Neural cell (in vitro differentiated cells): ENCODE measurements around the gene LDLR. TPM values are rescaled to one million over a fixed set of nuclear protein-coding genes. Genes with fewer than 3 reads are reported as not detected.
"Not testable (repeated sequence)": the region's sequence is repeated elsewhere in the genome, so short reads cannot be mapped to it uniquely, and the experiment has no call there.

Experiments
- H2AFZ ChIP-seq: fragments of 200-600, 300-800 bp; sonication (generic), shearing (Covaris generic); 2 replicates; pipeline ENCODE4 v1.6.0; 2014; ENCODE audit warnings: low read depth, mild to moderate bottlenecking, antibody characterized with exemption, low read length, moderate library complexity
- H3F3A ChIP-seq: fragments of 200-600 bp; shearing (Covaris generic); 2 replicates; pipeline ENCODE4 v1.6.1; 2016; ENCODE audit warnings: mild to moderate bottlenecking, moderate library complexity, mixed read lengths, antibody characterized with exemption, low read length; ENCODE audit not compliant: insufficient read depth, poor library complexity, severe bottlenecking
- H3K27ac ChIP-seq: fragments of 200-600, 300-800 bp; sonication (generic), shearing (Covaris generic); 2 replicates; pipeline ENCODE4 v1.5.1; 2014; ENCODE audit warnings: mild to moderate bottlenecking, low read length, moderate library complexity
- H3K27me3 ChIP-seq: fragments of 300-800, 200-600 bp; sonication (generic), shearing (Covaris generic); 2 replicates; pipeline ENCODE4 v1.6.0; 2014; ENCODE audit warnings: mild to moderate bottlenecking, low read depth, low read length, moderate library complexity; ENCODE audit not compliant: insufficient read depth
- H3K36me3 ChIP-seq: fragments of 300-800, 200-600 bp; sonication (generic), shearing (Covaris generic); 2 replicates; pipeline ENCODE4 v1.5.1; 2014; ENCODE audit warnings: mild to moderate bottlenecking, antibody characterized with exemption, low read length, moderate library complexity; ENCODE audit not compliant: insufficient read depth
- H3K4me2 ChIP-seq: fragments of 300-800, 200-600 bp; sonication (generic), shearing (Covaris generic); 2 replicates; pipeline ENCODE4 v1.6.0; 2014; ENCODE audit warnings: mild to moderate bottlenecking, low read length
- H3K4me3 ChIP-seq: fragments of 300-800, 200-600 bp; sonication (generic), shearing (Covaris generic); 2 replicates; pipeline ENCODE4 v1.5.1; 2014; ENCODE audit warnings: mild to moderate bottlenecking, low read length, moderate library complexity
- H3K79me2 ChIP-seq: fragments of 200-600 bp; shearing (Covaris generic); replicated peaks from 2 replicates; pipeline ENCODE4 v1.6.0; 2014; ENCODE audit warnings: mild to moderate bottlenecking, low read length, moderate library complexity; ENCODE audit not compliant: insufficient read depth
- H3K9ac ChIP-seq: fragments of 300-800, 200-600 bp; sonication (generic), shearing (Covaris generic); 2 replicates; pipeline ENCODE4 v1.6.1; 2016; ENCODE audit warnings: mild to moderate bottlenecking, low read length, mixed read lengths
- H3K9me2 ChIP-seq: fragments of 200-600 bp; shearing (Covaris generic); 2 replicates; pipeline ENCODE4 v1.6.1; 2016; ENCODE audit warnings: mild to moderate bottlenecking, low read length, mixed read lengths; ENCODE audit not compliant: insufficient read depth
- H3K9me3 ChIP-seq: fragments of 200-600, 300-800 bp; sonication (generic), shearing (Covaris generic); 2 replicates; pipeline ENCODE4 v1.6.1; 2016; ENCODE audit warnings: mild to moderate bottlenecking, mixed run types, low read length, moderate library complexity, mixed read lengths
- H4K20me1 ChIP-seq: fragments of 200-600 bp; shearing (Covaris generic); 2 replicates; pipeline ENCODE4 v1.6.1; 2016; ENCODE audit warnings: mild to moderate bottlenecking, mixed run types; ENCODE audit not compliant: insufficient read depth
- EP300 ChIP-seq: fragments of 450-650 bp; conservative IDR thresholded peaks from 2 replicates; pipeline ENCODE4 v1.6.1; 2014; ENCODE audit warnings: antibody characterized with exemption, mild to moderate bottlenecking, moderate library complexity; ENCODE audit not compliant: poor library complexity, severe bottlenecking
- EZH2 ChIP-seq: fragments of 200-600, 300-800 bp; shearing (Covaris generic), sonication (generic); IDR thresholded peaks from 2 replicates; pipeline ENCODE4 v1.6.1; 2014; ENCODE audit warnings: antibody characterized with exemption, low read length, borderline replicate concordance, mild to moderate bottlenecking; ENCODE audit not compliant: insufficient read depth, poor library complexity, severe bottlenecking
- MXI1 ChIP-seq: fragments of 450-650 bp; conservative IDR thresholded peaks from 2 replicates; pipeline ENCODE4 v1.6.1; 2014; ENCODE audit warnings: antibody characterized with exemption, mild to moderate bottlenecking; ENCODE audit not compliant: poor library complexity, severe bottlenecking
- POLR2AphosphoS5 ChIP-seq: IDR thresholded peaks from 2 replicates; pipeline ENCODE4 v1.6.1; 2012
- RAD21 ChIP-seq: fragments of 450-650 bp; conservative IDR thresholded peaks from 2 replicates; pipeline ENCODE4 v1.6.1; 2014; ENCODE audit warnings: antibody characterized with exemption, mild to moderate bottlenecking, moderate library complexity
- SMC3 ChIP-seq: fragments of 450-650 bp; conservative IDR thresholded peaks from 2 replicates; pipeline ENCODE4 v1.6.1; 2014; ENCODE audit warnings: antibody characterized with exemption, mild to moderate bottlenecking, moderate library complexity; ENCODE audit not compliant: poor library complexity
- TAF1 ChIP-seq: IDR thresholded peaks from 2 replicates; pipeline ENCODE4 v1.6.1; 2012; ENCODE audit warnings: low read depth
- polyA plus RNA-seq: library from polyadenylated mRNA; depleted of rRNA; stranded (reverse); fragments of >200 nt; gene quantifications from 2 replicates; pipeline ENCODE4 v1.2.3, GENCODE V29; 2014
- TF ChIP-seq, protein P1 (sequence below): fragments of 450-650 bp; IDR thresholded peaks from 2 replicates; pipeline ENCODE4 v1.5.1; 2014; ENCODE audit warnings: antibody characterized with exemption, mild to moderate bottlenecking, moderate library complexity; ENCODE audit not compliant: poor library complexity, severe bottlenecking
- TF ChIP-seq, protein P2 (sequence below): IDR thresholded peaks from 2 replicates; pipeline ENCODE4 v1.6.1; 2012; ENCODE audit warnings: borderline replicate concordance

LDLR gene
- polyA plus RNA-seq, 1 donor from 2014 or later, result 23.2 TPM

GRCh38 chr19:11096210-11096841, 7.1 kb downstream of the LDLR start:
- H3K4me3 ChIP-seq, result no peak overlapping the region
- no peaks in the 10 kb centered on the region for H3K27me3 ChIP-seq
- TF ChIP-seq, protein P1, sequence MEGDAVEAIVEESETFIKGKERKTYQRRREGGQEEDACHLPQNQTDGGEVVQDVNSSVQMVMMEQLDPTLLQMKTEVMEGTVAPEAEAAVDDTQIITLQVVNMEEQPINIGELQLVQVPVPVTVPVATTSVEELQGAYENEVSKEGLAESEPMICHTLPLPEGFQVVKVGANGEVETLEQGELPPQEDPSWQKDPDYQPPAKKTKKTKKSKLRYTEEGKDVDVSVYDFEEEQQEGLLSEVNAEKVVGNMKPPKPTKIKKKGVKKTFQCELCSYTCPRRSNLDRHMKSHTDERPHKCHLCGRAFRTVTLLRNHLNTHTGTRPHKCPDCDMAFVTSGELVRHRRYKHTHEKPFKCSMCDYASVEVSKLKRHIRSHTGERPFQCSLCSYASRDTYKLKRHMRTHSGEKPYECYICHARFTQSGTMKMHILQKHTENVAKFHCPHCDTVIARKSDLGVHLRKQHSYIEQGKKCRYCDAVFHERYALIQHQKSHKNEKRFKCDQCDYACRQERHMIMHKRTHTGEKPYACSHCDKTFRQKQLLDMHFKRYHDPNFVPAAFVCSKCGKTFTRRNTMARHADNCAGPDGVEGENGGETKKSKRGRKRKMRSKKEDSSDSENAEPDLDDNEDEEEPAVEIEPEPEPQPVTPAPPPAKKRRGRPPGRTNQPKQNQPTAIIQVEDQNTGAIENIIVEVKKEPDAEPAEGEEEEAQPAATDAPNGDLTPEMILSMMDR, result no peak
- TF ChIP-seq EZH2 (no peak), EP300 (no peak), MXI1 (no peak), POLR2AphosphoS5 (no peak), RAD21 (no peak), SMC3 (no peak), TAF1 (no peak)
- TF ChIP-seq, protein P2, sequence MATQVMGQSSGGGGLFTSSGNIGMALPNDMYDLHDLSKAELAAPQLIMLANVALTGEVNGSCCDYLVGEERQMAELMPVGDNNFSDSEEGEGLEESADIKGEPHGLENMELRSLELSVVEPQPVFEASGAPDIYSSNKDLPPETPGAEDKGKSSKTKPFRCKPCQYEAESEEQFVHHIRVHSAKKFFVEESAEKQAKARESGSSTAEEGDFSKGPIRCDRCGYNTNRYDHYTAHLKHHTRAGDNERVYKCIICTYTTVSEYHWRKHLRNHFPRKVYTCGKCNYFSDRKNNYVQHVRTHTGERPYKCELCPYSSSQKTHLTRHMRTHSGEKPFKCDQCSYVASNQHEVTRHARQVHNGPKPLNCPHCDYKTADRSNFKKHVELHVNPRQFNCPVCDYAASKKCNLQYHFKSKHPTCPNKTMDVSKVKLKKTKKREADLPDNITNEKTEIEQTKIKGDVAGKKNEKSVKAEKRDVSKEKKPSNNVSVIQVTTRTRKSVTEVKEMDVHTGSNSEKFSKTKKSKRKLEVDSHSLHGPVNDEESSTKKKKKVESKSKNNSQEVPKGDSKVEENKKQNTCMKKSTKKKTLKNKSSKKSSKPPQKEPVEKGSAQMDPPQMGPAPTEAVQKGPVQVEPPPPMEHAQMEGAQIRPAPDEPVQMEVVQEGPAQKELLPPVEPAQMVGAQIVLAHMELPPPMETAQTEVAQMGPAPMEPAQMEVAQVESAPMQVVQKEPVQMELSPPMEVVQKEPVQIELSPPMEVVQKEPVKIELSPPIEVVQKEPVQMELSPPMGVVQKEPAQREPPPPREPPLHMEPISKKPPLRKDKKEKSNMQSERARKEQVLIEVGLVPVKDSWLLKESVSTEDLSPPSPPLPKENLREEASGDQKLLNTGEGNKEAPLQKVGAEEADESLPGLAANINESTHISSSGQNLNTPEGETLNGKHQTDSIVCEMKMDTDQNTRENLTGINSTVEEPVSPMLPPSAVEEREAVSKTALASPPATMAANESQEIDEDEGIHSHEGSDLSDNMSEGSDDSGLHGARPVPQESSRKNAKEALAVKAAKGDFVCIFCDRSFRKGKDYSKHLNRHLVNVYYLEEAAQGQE, result no peak
- H3K9me2 ChIP-seq, result no peaks in the 10 kb centered on the region
- H3K9me3 ChIP-seq, result no peaks in the 10 kb centered on the region
- peaks cover 5% of the 10 kb centered on the region for H3F3A ChIP-seq
- H4K20me1 ChIP-seq, result no peaks in the 10 kb centered on the region
- H3K4me2 ChIP-seq, result no peak overlapping the region
- H2AFZ ChIP-seq, result no peak overlapping the region
- H3K9ac ChIP-seq, result no peak overlapping the region
- peaks cover 93% of the 10 kb centered on the region for H3K79me2 ChIP-seq
- H3K36me3 ChIP-seq, result no peaks in the 10 kb centered on the region
- H3K27ac ChIP-seq, result no peak overlapping the region

GRCh38 chr19:11097367-11097766, 8.1 kb downstream of the LDLR start:
- H3K27me3 ChIP-seq, H3K4me2 ChIP-seq, H3K9me2 ChIP-seq, H3K9me3 ChIP-seq, H3K4me3 ChIP-seq, H2AFZ ChIP-seq, H3K36me3 ChIP-seq, H3K9ac ChIP-seq, H4K20me1 ChIP-seq, H3F3A ChIP-seq, H3K27ac ChIP-seq: not testable (repeated sequence)
- H3K79me2 ChIP-seq, result peaks cover 84% of the 10 kb centered on the region

DNA sequence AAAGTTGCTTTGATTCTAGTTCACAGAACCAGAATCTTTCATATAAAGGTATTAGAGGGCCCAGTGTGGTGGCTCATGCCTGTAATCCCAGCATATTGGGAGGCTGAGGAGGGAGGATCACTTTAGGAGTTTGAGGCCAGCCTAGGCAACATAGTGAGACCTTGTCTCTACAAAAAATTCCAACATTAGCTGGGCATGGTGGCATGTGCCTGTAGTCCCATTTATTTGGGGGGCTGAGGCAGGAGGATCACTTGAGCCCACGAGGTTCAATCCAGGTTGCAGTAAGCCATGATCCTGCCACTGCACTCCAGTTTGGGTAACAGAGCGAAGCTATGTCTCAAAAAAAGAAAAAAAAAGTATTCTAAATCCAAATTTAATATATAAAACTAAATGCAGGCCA, 9.1 kb downstream of the LDLR start:
- Histone ChIP-seq H3K9me3 (no peaks in the 10 kb centered on the region), H3K79me2 (peaks cover 74% of the 10 kb centered on the region), H3K9ac (no peak overlapping the region), H3F3A (no peaks in the 10 kb centered on the region), H3K27ac (no peak overlapping the region), H2AFZ (no peak overlapping the region), H3K4me2 (no peak overlapping the region), H3K4me3 (no peak overlapping the region), H3K36me3 (no peaks in the 10 kb centered on the region), H3K9me2 (no peaks in the 10 kb centered on the region), H4K20me1 (no peaks in the 10 kb centered on the region), H3K27me3 (no peaks in the 10 kb centered on the region)
- no peak for TF ChIP-seq SMC3
- no peak for TF ChIP-seq EZH2
- no peak for TF ChIP-seq MXI1
- no peak for TF ChIP-seq EP300
- TF ChIP-seq, protein P2, result no peak
- TF ChIP-seq POLR2AphosphoS5, result no peak
- TF ChIP-seq, protein P1, result no peak
- no peak for TF ChIP-seq RAD21
- no peak for TF ChIP-seq TAF1
